ENCODE measurements around the gene TMEM233.

TMEM233 gene

DNA sequence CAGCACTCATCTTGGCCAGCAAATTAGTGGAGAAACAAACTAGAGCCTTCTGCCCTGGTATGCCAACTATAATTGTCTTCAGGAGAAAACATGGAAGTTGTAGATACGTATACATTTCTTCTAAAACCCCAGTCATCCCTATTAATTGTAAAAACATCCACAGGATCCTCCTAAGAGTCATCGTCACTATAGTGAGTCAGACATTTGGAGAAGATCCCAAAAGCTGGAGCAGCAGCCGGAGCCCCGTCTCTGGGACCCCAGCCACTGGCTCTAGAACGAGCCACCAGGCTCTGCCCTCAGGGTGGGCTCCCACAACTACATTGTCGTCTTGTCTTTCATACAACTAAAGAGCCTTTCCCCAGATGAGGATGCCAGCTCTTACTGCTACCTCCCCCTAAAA lies 89.8 kb downstream of the TMEM233 start:
- DNase-seq = no peak

DNA sequence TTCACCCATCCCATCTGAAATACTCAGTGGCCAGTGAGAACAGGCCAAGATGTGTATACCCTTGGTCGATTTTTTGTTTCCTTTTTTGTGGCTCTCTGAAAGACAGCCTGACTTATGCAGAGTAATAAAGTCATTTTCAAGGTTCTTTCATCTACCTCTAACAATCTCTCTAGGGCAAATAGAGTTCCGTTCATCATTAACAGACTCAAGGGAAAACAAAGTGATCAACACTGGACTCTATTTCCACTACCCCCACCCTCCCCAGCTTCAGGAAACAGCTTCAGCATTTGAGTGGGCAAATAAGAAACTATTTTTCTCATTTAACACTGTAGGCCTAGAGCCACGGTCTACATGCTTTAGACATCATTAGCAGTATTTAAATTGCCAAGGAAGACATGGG lies 90.2 kb downstream of the TMEM233 start:
- DNase-seq = no peak

DNA sequence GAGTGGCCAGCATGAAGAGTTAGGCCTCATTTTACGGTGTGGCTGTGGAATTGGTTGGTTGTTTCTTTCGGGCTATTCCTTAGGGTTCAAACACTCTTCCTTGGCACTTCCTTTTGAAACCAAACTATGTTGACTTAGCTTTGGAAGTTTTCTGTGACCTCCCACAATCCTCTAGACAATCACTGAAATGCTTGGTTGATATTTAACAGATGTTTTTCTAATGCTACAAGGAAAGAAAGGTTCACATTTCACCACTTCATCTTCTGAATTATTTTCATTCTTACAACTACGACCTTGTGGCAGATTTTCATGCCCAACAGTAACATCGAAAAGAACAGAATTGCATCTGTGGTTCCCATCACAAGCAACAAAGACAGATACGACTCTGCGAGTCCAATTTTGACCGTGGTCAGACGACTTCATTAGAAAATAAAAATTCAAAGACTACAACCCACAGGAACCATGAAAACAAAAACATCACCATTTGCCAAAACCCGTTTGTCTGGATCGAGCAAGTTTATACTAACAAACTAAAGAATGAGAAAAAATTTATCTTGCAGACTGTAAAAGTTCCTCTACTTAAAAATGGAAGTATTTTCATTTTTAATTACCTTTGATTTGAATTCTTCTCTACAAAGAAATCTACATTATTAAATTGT lies 91.3 kb downstream of the TMEM233 start:
- DNase-seq = no peak

DNA sequence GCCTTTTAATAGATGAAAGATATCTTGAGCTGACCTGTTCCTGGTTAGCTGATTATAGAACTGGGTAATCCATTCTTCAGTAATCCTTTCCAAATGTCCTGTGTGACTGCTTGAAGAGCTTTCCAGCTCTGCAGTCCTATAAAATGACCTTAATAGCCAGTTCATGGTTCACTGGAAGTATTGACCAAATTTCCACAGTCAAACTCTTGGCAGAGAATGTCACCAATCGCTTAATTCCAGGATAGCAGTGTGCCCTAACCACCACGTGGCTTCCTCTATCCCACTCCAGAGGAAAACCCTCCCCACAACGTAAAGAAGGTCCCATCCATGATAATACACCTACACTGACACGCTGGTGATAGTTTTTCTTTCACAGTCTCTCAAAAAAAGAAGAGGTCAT lies 91.8 kb downstream of the TMEM233 start:
- no peak for DNase-seq

DNA sequence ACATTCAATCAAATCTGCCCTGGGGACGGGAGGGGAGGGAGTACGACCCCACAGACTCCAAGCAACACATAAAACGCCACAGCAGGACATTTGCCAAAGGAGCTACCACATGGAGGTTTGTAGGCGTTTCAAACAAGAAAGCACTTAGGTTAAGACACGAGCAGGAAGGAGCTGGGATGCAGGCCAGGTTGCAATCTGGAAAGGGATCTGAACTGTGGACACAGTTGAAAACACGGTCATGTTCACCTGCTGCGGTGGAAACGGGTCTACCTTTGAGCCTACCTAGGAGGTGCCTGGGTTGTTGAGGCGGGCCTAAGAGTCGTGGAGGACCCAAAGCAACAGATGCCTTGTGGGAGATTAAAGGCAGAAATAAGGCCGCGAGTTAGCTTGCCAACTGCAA lies 92.8 kb downstream of the TMEM233 start:
- no peak for DNase-seq

DNA sequence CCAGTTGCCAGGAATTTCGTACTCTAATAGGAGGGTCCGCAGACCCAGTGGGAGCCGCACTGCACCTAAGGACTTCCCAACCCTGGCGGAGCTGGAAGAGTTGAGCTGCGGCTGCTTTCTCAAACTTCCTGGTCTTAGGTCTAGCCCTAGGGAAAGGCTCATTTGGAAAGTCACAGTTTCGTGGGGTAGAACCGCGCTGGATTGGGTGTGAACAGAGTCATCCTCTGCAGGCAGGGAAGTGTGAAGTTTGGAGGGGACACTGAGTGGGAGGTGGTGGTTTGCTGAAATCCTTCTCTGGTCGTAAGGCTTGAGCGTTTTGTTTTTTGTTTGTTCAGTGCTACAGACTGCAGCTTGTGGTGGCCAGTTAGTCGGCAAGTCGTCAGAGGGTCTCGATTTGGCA lies 93.2 kb downstream of the TMEM233 start:
- DNase-seq = no peak

DNA sequence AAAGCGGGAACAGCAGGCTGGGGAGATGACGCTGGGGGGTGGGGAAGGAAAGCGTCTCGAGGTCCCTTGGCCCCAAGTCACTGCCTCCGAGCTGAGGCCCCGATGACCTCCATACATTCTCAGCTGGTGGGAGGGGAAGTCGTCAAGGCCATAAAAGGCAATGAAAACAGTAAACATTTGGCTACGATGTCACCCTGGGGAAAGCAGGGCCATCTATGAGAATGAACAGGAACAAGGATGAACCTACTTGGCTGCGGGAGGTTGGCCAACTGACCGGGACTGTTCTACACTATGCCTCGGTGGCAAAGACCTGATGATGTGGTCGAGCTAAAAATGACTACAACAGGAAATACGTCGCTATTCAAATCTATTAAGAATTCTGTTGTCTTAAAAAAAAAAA lies 93.8 kb downstream of the TMEM233 start:
- DNase-seq = no peak

DNA sequence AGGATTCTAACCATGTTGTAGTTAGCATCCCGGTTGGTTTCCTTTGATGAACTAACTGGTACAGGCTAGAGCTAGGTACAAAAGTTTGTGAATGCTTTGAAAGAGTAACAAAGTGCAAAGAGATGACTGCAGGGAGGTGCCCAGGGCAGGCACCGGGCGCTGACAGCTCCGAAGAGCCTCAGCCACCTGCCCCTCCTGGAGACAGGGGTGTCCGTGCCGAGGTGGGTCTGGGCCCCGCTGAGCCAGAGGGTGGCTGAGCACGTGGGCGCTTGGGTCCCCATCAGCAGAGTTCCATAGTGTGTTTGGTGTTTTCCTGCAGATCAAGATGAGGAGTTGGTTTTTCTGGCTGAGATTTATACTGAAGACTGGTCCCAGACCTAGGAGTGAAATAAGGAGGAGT lies 94.3 kb downstream of the TMEM233 start:
- no peak for DNase-seq

DNA sequence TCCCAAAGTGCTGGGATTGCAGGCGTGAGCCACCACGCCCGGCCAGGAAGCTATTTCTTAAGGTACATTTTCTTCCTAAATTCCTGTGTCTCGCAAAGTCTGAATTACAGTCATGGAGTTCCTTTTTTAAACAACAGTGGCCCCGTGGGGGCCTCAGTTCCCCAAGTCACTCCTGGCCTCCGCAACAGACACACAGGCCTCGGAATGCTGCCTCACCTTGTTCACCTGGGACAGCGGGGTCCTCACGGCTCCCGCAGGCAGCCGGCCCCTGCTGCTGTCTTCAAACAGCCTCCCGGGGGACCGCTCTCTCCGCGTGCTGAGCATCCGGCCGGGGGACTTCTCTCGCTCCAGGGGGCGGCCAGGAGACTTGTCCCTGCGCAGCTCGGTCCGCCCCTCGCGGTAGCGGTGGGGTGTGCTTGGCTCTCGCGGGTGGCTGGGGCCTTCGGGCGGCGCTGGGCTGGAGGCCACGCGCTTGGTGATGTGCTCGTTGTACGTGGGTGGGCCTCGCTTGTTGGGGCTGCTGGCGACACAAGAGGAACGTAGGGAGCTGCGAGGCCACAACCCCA lies 96.4 kb downstream of the TMEM233 start:
- no peak for DNase-seq

DNA sequence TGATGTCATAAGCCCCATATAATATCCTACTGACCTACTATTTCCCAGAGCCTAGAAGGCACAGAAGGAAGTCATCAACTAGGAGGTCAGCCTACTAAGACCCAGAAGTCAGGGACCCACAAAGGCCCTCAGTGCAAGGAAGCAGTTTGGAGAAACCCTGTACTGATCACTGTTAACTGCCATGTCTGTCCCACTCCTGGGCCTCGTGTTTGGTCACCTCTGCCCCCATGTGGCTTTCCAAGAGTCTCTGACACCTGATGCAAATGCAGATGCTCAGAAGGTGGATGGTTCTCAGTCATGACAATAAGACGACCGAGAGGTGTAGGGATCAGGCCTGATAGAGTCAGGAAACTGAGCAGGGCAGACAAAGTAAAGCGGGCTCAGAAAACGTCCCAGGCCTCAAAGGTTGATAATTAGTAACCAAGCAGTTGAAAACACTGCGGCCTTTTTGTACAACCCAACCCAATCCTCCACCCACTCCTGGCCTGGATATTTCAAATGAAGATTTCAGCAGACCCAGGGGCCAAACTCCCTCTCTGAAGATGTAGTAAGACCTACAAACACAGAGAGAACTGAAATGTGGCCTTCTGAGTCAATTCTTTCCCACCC lies 97.7 kb downstream of the TMEM233 start:
- DNase-seq = no peak

DNA sequence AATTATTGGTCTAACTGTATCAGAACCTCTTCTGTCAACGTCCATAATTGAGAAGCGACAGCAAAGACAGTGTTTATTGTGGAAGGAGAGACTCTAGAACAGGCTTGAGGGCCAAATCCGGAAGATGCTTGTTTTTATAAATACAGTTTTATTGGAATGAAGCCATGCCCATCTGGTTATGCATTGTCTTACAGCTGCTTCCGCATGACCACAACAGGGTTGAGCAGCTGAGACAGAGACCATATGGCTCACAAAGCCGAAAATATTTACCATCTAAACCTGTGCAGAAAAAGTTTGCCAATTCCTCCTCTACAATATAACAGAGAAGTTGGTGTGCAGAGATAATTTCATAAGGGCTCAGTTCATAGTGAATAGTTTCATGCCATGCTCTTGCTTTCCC lies 98.8 kb downstream of the TMEM233 start:
- no peak for DNase-seq

Data from activated gamma-delta T cell (primary cell).